Liver (tissue), 9 donors: Measurements from ENCODE around the gene CTLA4. TPM values are rescaled to one million over a fixed set of nuclear protein-coding genes. Genes with fewer than 3 reads are reported as not detected.

Experiments used
- DNase-seq: peaks from one replicate; pipeline ENCODE4 v3.0.0-alpha.2; 2017; ENCODE audit warnings: low spot score
- H3K27ac ChIP-seq, 2 donors: one replicate each; pipeline ENCODE4 v1.7.0; 2013; ENCODE audit warnings: inconsistent platforms in 2 of 2, low read length in 2 of 2, control low read depth in 1 of 2, low read depth in 1 of 2, mild to moderate bottlenecking in 1 of 2
- H3K27me3 ChIP-seq, 4 donors: one replicate each; pipeline versions ENCODE4 v1.6.1 to v1.7.0; 2013; ENCODE audit warnings: low read length in 3 of 4, inconsistent platforms in 1 of 4, mild to moderate bottlenecking in 1 of 4, moderate library complexity in 1 of 4; ENCODE audit not compliant: control insufficient read depth in 4 of 4, insufficient read depth in 4 of 4
- H3K36me3 ChIP-seq, 4 donors: one replicate each; pipeline versions ENCODE4 v1.6.1 to v1.7.0; 2013; ENCODE audit warnings: low read length in 3 of 4, mild to moderate bottlenecking in 3 of 4, low read depth in 1 of 4, moderate library complexity in 1 of 4; ENCODE audit not compliant: control insufficient read depth in 4 of 4, insufficient read depth in 3 of 4
- H3K4me1 ChIP-seq, 4 donors: one replicate each; pipeline versions ENCODE4 v1.6.1 to v1.7.0; 2013; ENCODE audit warnings: low read length in 3 of 4, mild to moderate bottlenecking in 3 of 4, moderate library complexity in 1 of 4; ENCODE audit not compliant: control insufficient read depth in 4 of 4, insufficient read depth in 4 of 4
- H3K4me3 ChIP-seq, 3 donors: one replicate each; pipeline versions ENCODE4 v1.6.1 to v1.7.0; 2013; ENCODE audit warnings: low read length in 3 of 3, control low read depth in 1 of 3, low read depth in 1 of 3, mild to moderate bottlenecking in 1 of 3
- H3K9ac ChIP-seq, 2 donors: one replicate each; pipeline ENCODE4 v1.7.0; 2013; ENCODE audit warnings: low read length in 2 of 2, mild to moderate bottlenecking in 2 of 2, moderate library complexity in 2 of 2, control low read depth in 1 of 2, low read depth in 1 of 2
- H3K9me3 ChIP-seq, 4 donors: one replicate each; pipeline versions ENCODE4 v1.6.1 to v1.7.0; 2013; ENCODE audit warnings: low read length in 3 of 4; ENCODE audit not compliant: control insufficient read depth in 4 of 4
- ATF3 ChIP-seq: IDR thresholded peaks from 2 replicates; pipeline ENCODE4 v1.6.1; 2016; ENCODE audit warnings: antibody characterized with exemption
- CTCF ChIP-seq: fragments of 150-350 bp; IDR thresholded peaks from 2 replicates; pipeline ENCODE4 v1.5.1; 2017; ENCODE audit warnings: improper control_type of control experiment, low read depth, low read length; ENCODE audit not compliant: missing input control
- EGR1 ChIP-seq, 2 donors: IDR thresholded peaks; 2 replicates each; pipeline ENCODE4 v1.6.1; 2016 to 2018; ENCODE audit warnings: antibody characterized with exemption in 2 of 2, low read depth in 2 of 2
- FOXA1 ChIP-seq: IDR thresholded peaks from 2 replicates; pipeline ENCODE4 v1.6.1; 2016; ENCODE audit warnings: antibody characterized with exemption
- FOXA2 ChIP-seq: IDR thresholded peaks from 2 replicates; pipeline ENCODE4 v1.6.1; 2016; ENCODE audit warnings: antibody characterized with exemption
- GABPA ChIP-seq, 2 donors: IDR thresholded peaks in 1 of 2; conservative IDR thresholded peaks in 1 of 2; 2 replicates each; pipeline ENCODE4 v1.6.1; 2016; ENCODE audit warnings: antibody characterized with exemption in 2 of 2, mild to moderate bottlenecking in 1 of 2, moderate library complexity in 1 of 2
- HNF4A ChIP-seq, 2 donors: conservative IDR thresholded peaks; 2 replicates each; pipeline ENCODE4 v1.6.1; 2016; ENCODE audit warnings: antibody characterized with exemption in 2 of 2, mild to moderate bottlenecking in 2 of 2
- HNF4G ChIP-seq: IDR thresholded peaks from 2 replicates; pipeline ENCODE4 v1.6.1; 2016; ENCODE audit warnings: antibody characterized with exemption
- JUND ChIP-seq, 2 donors: IDR thresholded peaks; 2 replicates each; pipeline ENCODE4 v1.6.1; 2016; ENCODE audit warnings: antibody characterized with exemption in 2 of 2
- MAX ChIP-seq: IDR thresholded peaks from 2 replicates; pipeline ENCODE4 v1.6.1; 2016; ENCODE audit warnings: antibody characterized with exemption
- NR2F2 ChIP-seq: IDR thresholded peaks from 2 replicates; pipeline ENCODE4 v1.6.1; 2016; ENCODE audit warnings: antibody characterized with exemption
- RAD21 ChIP-seq, 2 donors: IDR thresholded peaks; 2 replicates each; pipeline ENCODE4 v1.6.1; 2016; ENCODE audit warnings: antibody characterized with exemption in 2 of 2, mild to moderate bottlenecking in 2 of 2
- REST ChIP-seq: IDR thresholded peaks from 2 replicates; pipeline ENCODE4 v1.6.1; 2016; ENCODE audit warnings: antibody characterized with exemption, mild to moderate bottlenecking
- RXRA ChIP-seq, 2 donors: IDR thresholded peaks; 2 replicates each; pipeline ENCODE4 v1.6.1; 2017 to 2018; ENCODE audit warnings: antibody characterized with exemption in 2 of 2, mild to moderate bottlenecking in 1 of 2
- SP1 ChIP-seq: IDR thresholded peaks from 2 replicates; pipeline ENCODE4 v1.6.1; 2018; ENCODE audit warnings: antibody characterized with exemption, mild to moderate bottlenecking
- TAF1 ChIP-seq: conservative IDR thresholded peaks from 2 replicates; pipeline ENCODE4 v1.6.1; 2016; ENCODE audit warnings: antibody characterized with exemption, mild to moderate bottlenecking
- YY1 ChIP-seq: IDR thresholded peaks from 2 replicates; pipeline ENCODE4 v1.6.1; 2016; ENCODE audit warnings: antibody characterized with exemption, mild to moderate bottlenecking
- ZBTB33 ChIP-seq: IDR thresholded peaks from 2 replicates; pipeline ENCODE4 v1.6.1; 2016; ENCODE audit warnings: antibody characterized with exemption
- WGBS: extraction: QIAGEN DNeasy Blood & Tissue Kit; methylation state at CpG from one replicate; pipeline ENCODE4 v1.1.7; 2013; 5-methylcytosine and 5-hydroxymethylcytosine counted together
- polyA plus RNA-seq, 2 donors: library from polyadenylated mRNA; stranded (reverse) in 1 of 2; unstranded in 1 of 2; fragments of 200-250 nt in 1 of 2; fragments of >200 nt in 1 of 2; fragmentation: Nextera tagmentation in 1 of 2; extraction: Ambion mirVana in 1 of 2; gene quantifications; one replicate each; pipeline versions ENCODE4 v1.2.1 to v1.2.3, GENCODE V29; 2013 to 2015
- total RNA-seq, 2 donors: library from RNA; depleted of rRNA; stranded (reverse); fragments of >200 nt; gene quantifications; one replicate each; pipeline ENCODE4 v1.2.3, GENCODE V29; 2014
- donor health status: healthy.
- donor health status: healthy.
- donor health status: healthy.
- donor health status: healthy.
- donor health status: healthy.

CTLA4 gene
- total and polyA plus RNA-seq, 4 donors = 0.17 TPM; not detected in 3

GRCh38 chr2:203818656-203819055, 48.9 kb upstream of the CTLA4 start:
- WGBS = 96% methylated on average over 2 of the region's 2 CpGs
- Histone ChIP-seq H3K27ac (no peak overlapping the region), H3K4me3 (no peak overlapping the region), H3K4me1 (peaks cover 0 to 15% (median 9%) of the 10 kb centered on the region in 4 donors), H3K36me3 (no peaks in the 10 kb centered on the region), H3K9me3 (no peaks in the 10 kb centered on the region), H3K9ac (no peak overlapping the region), H3K27me3 (no peaks in the 10 kb centered on the region)
- DNase-seq = no peak
- TF ChIP-seq RXRA (IDR thresholded peaks at IDR 0.05) (no peak), MAX (no peak), TAF1 (no peak), ZBTB33 (no peak), HNF4G (no peak), CTCF (no peak), SP1 (no peak), REST (no peak), FOXA2 (no peak), RAD21 (IDR thresholded peaks at IDR 0.05) (no peak), YY1 (no peak), FOXA1 (no peak), JUND (IDR thresholded peaks at IDR 0.05) (no peak), ATF3 (no peak), GABPA (IDR thresholded peaks at IDR 0.05 in 1 of 2, conservative IDR thresholded peaks at IDR 0.05 in 1 of 2) (no peak), NR2F2 (no peak), HNF4A (conservative IDR thresholded peaks at IDR 0.05) (no peak), EGR1 (IDR thresholded peaks at IDR 0.05; ENCODE audit: low read depth in 2 of 2) (no peak)
